GM12878 (cell line): ENCODE measurements around the gene SORBS2. TPM values are rescaled to one million over a fixed set of nuclear protein-coding genes. Genes with fewer than 3 reads are reported as not detected.
"Not testable (repeated sequence)": the region's sequence is repeated elsewhere in the genome, so short reads cannot be mapped to it uniquely, and the experiment has no call there.

Experiments
- ATAC-seq: fragments of 200-7000 bp; cut with Tn5 transposase; 3 replicates; pipeline ENCODE4 v1.9.1; 2020; ENCODE audit warnings: mild to moderate bottlenecking, moderate library complexity
- BruUV-seq: library from RNA; stranded (reverse); fragments of 400-500 nt; replicated peaks from 2 replicates; lab custom pipeline; 2021; lab: Mats Ljungman, UMichigan
- CTCF ChIA-PET: fragments of 300-600 bp; sonication (Branson Sonifier 250); formaldehyde crosslinking; extraction: SDS; loops from one replicate; lab custom pipeline; 2021; ENCODE audit warnings: inconsistent platforms; lab: Yijun Ruan, JAX
- POLR2A ChIA-PET: fragments of 350-600 bp; formaldehyde crosslinking; extraction: SDS; loops from one replicate; lab custom pipeline; 2021; ENCODE audit warnings: inconsistent platforms; lab: Charles Lee
- RAD21 ChIA-PET: fragments of 300-600 bp; sonication (Branson Sonifier 250); formaldehyde crosslinking; loops from one replicate; lab custom pipeline; 2023; ENCODE audit warnings: antibody characterized with exemption; ENCODE audit not compliant: unreplicated experiment; lab: Charles Lee
- SMC1A ChIA-PET: fragments of 300-600 bp; sonication (Branson Sonifier 250); formaldehyde crosslinking; loops from one replicate; lab custom pipeline; 2023; ENCODE audit not compliant: unreplicated experiment, uncharacterized antibody; lab: Charles Lee
- DNase-seq: peaks from one replicate; pipeline ENCODE4 v3.0.0-alpha.2; 2011; ENCODE audit warnings: low read depth, low spot score
- FAIRE-seq: peaks from 3 replicates; lab custom pipeline; 2011; peaks lifted over from hg19 to GRCh38; lab: Jason Lieb, UNC
- H2AFZ ChIP-seq: 2 replicates; pipeline ENCODE4 v1.6.0; 2011; ENCODE audit warnings: low read depth, low read length, control low read depth; ENCODE audit not compliant: control insufficient read depth
- H3K27ac ChIP-seq: 2 replicates; pipeline ENCODE4 v1.5.1; 2011; ENCODE audit warnings: control low read depth; ENCODE audit not compliant: control insufficient read depth, insufficient read depth
- H3K27me3 ChIP-seq, 2 experiments: replicated peaks in 1 of 2; 2 replicates each; pipeline versions ENCODE4 v1.6.0 to v1.6.1; 2011; ENCODE audit warnings: low read length in 1 of 2; ENCODE audit not compliant: control insufficient read depth in 2 of 2, insufficient read depth in 2 of 2
- H3K36me3 ChIP-seq, 2 experiments: 2 replicates each; pipeline ENCODE4 v1.5.1; 2011; ENCODE audit warnings: low read length in 1 of 2; ENCODE audit not compliant: control insufficient read depth in 2 of 2, insufficient read depth in 2 of 2
- H3K4me1 ChIP-seq: 2 replicates; pipeline ENCODE4 v1.6.1; 2011; ENCODE audit warnings: mild to moderate bottlenecking, low read length, moderate library complexity, mixed read lengths; ENCODE audit not compliant: control insufficient read depth, insufficient read depth
- H3K4me2 ChIP-seq: 2 replicates; pipeline ENCODE4 v1.6.0; 2011; ENCODE audit warnings: control low read depth; ENCODE audit not compliant: control insufficient read depth, insufficient read depth
- H3K4me3 ChIP-seq: fragments of 200-600 bp; sonication (generic); 2 replicates; pipeline ENCODE4 v1.5.1; 2016
- H3K79me2 ChIP-seq: 2 replicates; pipeline ENCODE4 v1.6.0; 2011; ENCODE audit warnings: low read length; ENCODE audit not compliant: control insufficient read depth, insufficient read depth
- H3K9ac ChIP-seq: 2 replicates; pipeline ENCODE4 v1.8.0; 2011; ENCODE audit warnings: low read length, control low read depth, mixed read lengths; ENCODE audit not compliant: control insufficient read depth, insufficient read depth
- H3K9me3 ChIP-seq: replicated peaks from 3 replicates; pipeline ENCODE4 v1.5.1; 2011; ENCODE audit warnings: mild to moderate bottlenecking, low read length; ENCODE audit not compliant: control insufficient read depth, insufficient read depth
- H4K20me1 ChIP-seq: 2 replicates; pipeline ENCODE4 v1.6.0; 2011; ENCODE audit not compliant: control insufficient read depth, insufficient read depth
- CREM ChIP-seq: IDR thresholded peaks from 2 replicates; pipeline ENCODE4 v1.6.1; 2014; ENCODE audit warnings: antibody characterized with exemption, low read depth
- HDAC2 ChIP-seq: fragments of 200-600 bp; sonication (generic); IDR thresholded peaks from 2 replicates; pipeline ENCODE4 v1.6.1; 2017
- KLF5 ChIP-seq: fragments of 450-650 bp; IDR thresholded peaks from 2 replicates; pipeline ENCODE4 v1.6.1; 2014; ENCODE audit warnings: mild to moderate bottlenecking; ENCODE audit not compliant: partially characterized antibody
- LARP7 ChIP-seq: fragments of 450-650 bp; IDR thresholded peaks from 2 replicates; pipeline ENCODE4 v1.6.1; 2017; ENCODE audit warnings: mild to moderate bottlenecking
- MTA3 ChIP-seq: IDR thresholded peaks from 2 replicates; pipeline ENCODE4 v1.6.1; 2012; ENCODE audit warnings: low read length, inconsistent platforms, borderline replicate concordance
- NFIC ChIP-seq: IDR thresholded peaks from 2 replicates; pipeline ENCODE4 v1.6.1; 2012; ENCODE audit warnings: low read depth, mild to moderate bottlenecking, inconsistent platforms, low read length, moderate library complexity
- PAX5 ChIP-seq: IDR thresholded peaks from 2 replicates; pipeline ENCODE4 v1.6.1; 2011; ENCODE audit warnings: low read depth, low read length, borderline replicate concordance
- RUNX3 ChIP-seq: IDR thresholded peaks from 2 replicates; pipeline ENCODE4 v1.6.1; 2012; ENCODE audit warnings: low read length, inconsistent platforms
- SREBF1 ChIP-seq: IDR thresholded peaks from 2 replicates; pipeline ENCODE4 v1.6.1; 2012; ENCODE audit warnings: mild to moderate bottlenecking, low read length
- SRF ChIP-seq, 2 experiments: IDR thresholded peaks; 2 replicates each; pipeline ENCODE4 v1.6.1; 2011; ENCODE audit warnings: low read depth in 2 of 2, low read length in 2 of 2, mild to moderate bottlenecking in 1 of 2, moderate library complexity in 1 of 2
- ZNF274 ChIP-seq: IDR thresholded peaks from one replicate; pipeline ENCODE4 v1.8.0; 2011; ENCODE audit not compliant: insufficient read length, insufficient read depth
- WGBS: methylation state at CpG from one replicate; pipeline ENCODE4 v1.1.6; 2016; ENCODE audit warnings: low lambda C conversion rate; ENCODE audit not compliant: insufficient replicate concordance, insufficient coverage; ENCODE audit errors: missing lambda C conversion rate; 5-methylcytosine and 5-hydroxymethylcytosine counted together
- in situ Hi-C: fragments of 300-500 bp; cut with MboI; formaldehyde crosslinking; loops from 9 replicates; pipeline ENCODE4 v1.14.3; 2018; ENCODE audit warnings: mixed read lengths
- intact Hi-C: fragments of 100-400 bp; cut with micrococcal nuclease; formaldehyde crosslinking; loops from one replicate; pipeline ENCODE4 v1.14.2; 2022; ENCODE audit not compliant: unreplicated experiment
- polyA plus RNA-seq, 11 experiments: library from polyadenylated mRNA; depleted of rRNA in 4 of 11; unstranded in 6 of 11; stranded (reverse) in 5 of 11; fragments of >200 nt; fragmentation: Nextera tagmentation in 4 of 11; fragmentation: Illumina TruSeq in 1 of 11; extraction: Ambion mirVana in 4 of 11; extraction: Trizol in 1 of 11; gene quantifications; 1 replicate in 1 of 11; 2 replicates in 10 of 11; pipeline versions ENCODE4 v1.2.1 to v1.2.3, GENCODE V29; 2011 to 2016; ENCODE audit warnings: inconsistent platforms in 2 of 11, missing spikeins in 2 of 11, low read depth in 1 of 11
- total RNA-seq, 4 experiments: library from RNA; depleted of rRNA in 3 of 4; stranded (reverse); fragments of >200 nt in 3 of 4; fragmentation: Illumina TruSeq in 1 of 4; extraction: Trizol in 1 of 4; gene quantifications; 2 replicates each; pipeline versions ENCODE4 v1.2.1 to v1.2.3, GENCODE V29; 2013 to 2021
- TF ChIP-seq, protein P1 (sequence below), 3 experiments: IDR thresholded peaks in 2 of 3; conservative IDR thresholded peaks in 1 of 3; 2 replicates each; pipeline ENCODE4 v1.5.1; 2011; ENCODE audit warnings: low read depth in 3 of 3, low read length in 3 of 3, mild to moderate bottlenecking in 3 of 3, control low read depth in 2 of 3, moderate library complexity in 2 of 3, inconsistent platforms in 1 of 3, mixed read lengths in 1 of 3; ENCODE audit not compliant: control insufficient read depth in 2 of 3, insufficient read depth in 1 of 3; ENCODE audit errors: extremely low read depth in 1 of 3

The SORBS2 gene
- total and polyA plus RNA-seq, 10 of the 15 experiments (the other 5 are each of a cell fraction or from before 2014, with no cell fraction given) = 0.06 to 3.0 (median 0.79) TPM

DNA sequence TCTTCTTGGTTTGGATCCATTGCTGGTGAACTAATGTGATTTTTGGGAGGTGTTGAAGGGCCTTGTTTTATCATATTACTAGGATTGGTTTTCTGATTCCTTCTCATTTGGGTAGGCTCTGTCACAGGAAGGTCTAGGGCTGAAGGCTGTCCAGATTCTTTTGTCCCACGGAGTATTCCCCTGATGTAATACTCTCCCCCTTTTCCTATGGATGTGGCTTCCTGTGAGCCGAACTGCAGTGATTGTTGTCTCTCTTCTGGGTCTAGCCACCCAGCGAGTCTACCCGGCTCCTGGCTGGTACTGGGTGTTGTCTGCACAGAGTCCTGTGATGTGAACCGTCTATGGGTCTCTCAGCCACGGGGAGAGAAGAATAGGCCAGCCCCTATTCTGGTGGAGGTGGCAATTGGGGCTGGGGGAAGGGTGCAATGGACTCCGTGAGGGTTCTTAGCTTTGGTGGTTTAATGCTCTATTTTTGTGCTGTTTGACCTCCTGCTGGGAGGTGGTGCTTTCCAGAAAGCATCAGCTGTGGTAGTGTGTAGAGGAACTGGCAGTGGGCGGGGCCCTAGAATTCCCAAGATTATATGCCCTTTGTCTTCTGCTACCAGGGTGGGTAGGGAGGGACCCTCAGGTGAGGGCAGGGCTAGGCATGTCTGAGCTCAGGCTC lies 252.6 kb downstream of the SORBS2 start:
- CTCF ChIA-PET, H3K79me2 ChIP-seq, H3K27ac ChIP-seq, BruUV-seq, H3K36me3 ChIP-seq, H3K27me3 ChIP-seq, POLR2A ChIA-PET, H4K20me1 ChIP-seq, DNase-seq, H3K9ac ChIP-seq, H3K9me3 ChIP-seq, intact Hi-C loops, H3K4me2 ChIP-seq, H3K4me1 ChIP-seq, H3K4me3 ChIP-seq, RAD21 ChIA-PET, in situ Hi-C loops, FAIRE-seq, ATAC-seq, SMC1A ChIA-PET, H2AFZ ChIP-seq: not testable (repeated sequence)
- 56% methylated on average over 8 of the region's 8 CpGs for WGBS

DNA sequence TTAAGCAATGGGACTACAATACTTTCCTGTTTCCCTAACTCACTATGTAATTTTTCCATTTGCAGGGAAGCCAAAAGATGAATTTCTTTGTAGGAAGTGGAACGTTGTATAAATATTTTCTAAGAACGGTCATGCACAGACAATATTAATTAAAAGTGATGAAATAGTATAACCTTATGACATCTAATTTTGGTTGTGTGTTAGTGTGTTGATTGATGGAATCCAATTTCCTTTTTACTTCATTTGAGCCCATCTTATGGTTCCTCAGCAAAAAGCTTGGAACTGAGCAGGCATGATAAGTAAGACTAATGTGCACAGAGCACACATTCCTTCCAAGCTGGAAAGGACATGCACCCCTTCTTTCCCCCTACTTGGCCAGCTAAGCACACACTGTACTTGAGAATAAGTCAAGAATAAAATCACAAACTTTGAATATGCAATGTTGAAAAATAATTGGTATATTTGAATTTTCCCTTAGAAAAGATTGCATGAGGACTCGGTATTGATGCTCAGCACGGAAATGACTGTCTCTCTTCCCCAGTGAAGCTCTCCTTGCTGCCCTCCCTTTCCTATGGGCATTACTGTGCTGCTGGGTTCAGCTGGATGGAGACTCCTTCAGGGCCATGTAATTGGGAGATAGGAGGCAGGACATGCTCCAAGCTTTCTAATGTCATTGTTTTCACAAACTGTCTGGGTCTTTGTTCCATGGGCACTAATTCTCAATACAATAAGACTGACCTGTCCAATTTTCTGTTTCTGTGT lies 257.4 kb downstream of the SORBS2 start:
- CTCF ChIA-PET = no interaction called here
- intact Hi-C loops (no loop called here), in situ Hi-C loops (no loop called here)
- Histone ChIP-seq H2AFZ (no peak overlapping the region), H3K4me3 (no peak overlapping the region), H4K20me1 (no peaks in the 10 kb centered on the region), H3K27me3 (peaks cover 0 to 2% of the 10 kb centered on the region in 2 experiments; a peak in 1 of 4 replicates), H3K4me1 (no peaks in the 10 kb centered on the region), H3K36me3 (no peaks in the 10 kb centered on the region), H3K79me2 (no peaks in the 10 kb centered on the region), H3K4me2 (no peak overlapping the region), H3K27ac (no peak overlapping the region), H3K9ac (no peak overlapping the region), H3K9me3 (no peaks in the 10 kb centered on the region)
- no peak for ATAC-seq
- SMC1A ChIA-PET = no interaction called here
- POLR2A ChIA-PET = no interaction called here
- RAD21 ChIA-PET = no interaction called here
- 71% methylated on average over 4 of the region's 4 CpGs for WGBS
- no peak for DNase-seq
- BruUV-seq = no TSS peak
- FAIRE-seq = no peak
- no peak for TF ChIP-seq CREM
- TF ChIP-seq RUNX3 = no peak
- no peak for TF ChIP-seq NFIC
- no peak for TF ChIP-seq ZNF274
- TF ChIP-seq, protein P1, sequence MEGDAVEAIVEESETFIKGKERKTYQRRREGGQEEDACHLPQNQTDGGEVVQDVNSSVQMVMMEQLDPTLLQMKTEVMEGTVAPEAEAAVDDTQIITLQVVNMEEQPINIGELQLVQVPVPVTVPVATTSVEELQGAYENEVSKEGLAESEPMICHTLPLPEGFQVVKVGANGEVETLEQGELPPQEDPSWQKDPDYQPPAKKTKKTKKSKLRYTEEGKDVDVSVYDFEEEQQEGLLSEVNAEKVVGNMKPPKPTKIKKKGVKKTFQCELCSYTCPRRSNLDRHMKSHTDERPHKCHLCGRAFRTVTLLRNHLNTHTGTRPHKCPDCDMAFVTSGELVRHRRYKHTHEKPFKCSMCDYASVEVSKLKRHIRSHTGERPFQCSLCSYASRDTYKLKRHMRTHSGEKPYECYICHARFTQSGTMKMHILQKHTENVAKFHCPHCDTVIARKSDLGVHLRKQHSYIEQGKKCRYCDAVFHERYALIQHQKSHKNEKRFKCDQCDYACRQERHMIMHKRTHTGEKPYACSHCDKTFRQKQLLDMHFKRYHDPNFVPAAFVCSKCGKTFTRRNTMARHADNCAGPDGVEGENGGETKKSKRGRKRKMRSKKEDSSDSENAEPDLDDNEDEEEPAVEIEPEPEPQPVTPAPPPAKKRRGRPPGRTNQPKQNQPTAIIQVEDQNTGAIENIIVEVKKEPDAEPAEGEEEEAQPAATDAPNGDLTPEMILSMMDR (IDR thresholded peaks at IDR 0.05 in 2 of 3, conservative IDR thresholded peaks at IDR 0.05 in 1 of 3; ENCODE audit: control insufficient read depth in 2 of 3, extremely low read depth in 1 of 3, insufficient read depth in 1 of 3, low read depth in 3 of 3, low read length in 3 of 3) = no peak
- no peak for TF ChIP-seq MTA3
- TF ChIP-seq LARP7 = no peak
- TF ChIP-seq SRF (IDR thresholded peaks at IDR 0.05; ENCODE audit: low read depth in 2 of 2, low read length in 2 of 2) = no peak
- TF ChIP-seq PAX5 = no peak
- TF ChIP-seq HDAC2 = no peak
- TF ChIP-seq SREBF1 = no peak
- no peak for TF ChIP-seq KLF5
